Ovary (tissue), 9 donors: ENCODE results near the gene SPI1. TPM values are rescaled to one million over a fixed set of nuclear protein-coding genes. Genes with fewer than 3 reads are reported as not detected.
"Not testable (repeated sequence)": the region's sequence is repeated elsewhere in the genome, so short reads cannot be mapped to it uniquely, and the experiment has no call there.

Experiments used
- DNase-seq, 5 donors: peaks; one replicate each; pipeline ENCODE4 v3.0.0-alpha.2; 2019 to 2020
- H3K27ac ChIP-seq, 2 donors: fragments of 200-600 bp; one replicate each; pipeline versions ENCODE4 v1.5.1 to v1.8.0; 2019 to 2022
- H3K27me3 ChIP-seq: fragments of 200-600 bp; one replicate; pipeline ENCODE4 v1.8.0; 2022
- H3K36me3 ChIP-seq: fragments of 200-600 bp; sonication (generic); one replicate; pipeline ENCODE4 v1.5.1; 2019
- H3K4me1 ChIP-seq: one replicate; pipeline ENCODE4 v1.8.1; 2013; ENCODE audit warnings: mild to moderate bottlenecking, moderate library complexity; ENCODE audit not compliant: insufficient read depth
- H3K4me3 ChIP-seq: fragments of 200-600 bp; sonication (generic); one replicate; pipeline ENCODE4 v1.5.1; 2017
- H3K9me3 ChIP-seq, 2 donors: fragments of 200-600 bp in 1 of 2; sonication (generic) in 1 of 2; one replicate each; pipeline versions ENCODE4 v1.5.1 to v1.8.1; 2013 to 2019; ENCODE audit warnings: mild to moderate bottlenecking in 1 of 2, moderate library complexity in 1 of 2
- CTCF ChIP-seq, 3 donors: fragments of 450-650 bp in 2 of 3; fragments of 200-600 bp in 1 of 3; IDR thresholded peaks; one replicate each; pipeline versions ENCODE4 v1.5.1 to v1.8.0; 2016 to 2022; ENCODE audit warnings: antibody characterized with exemption in 3 of 3, mild to moderate bottlenecking in 1 of 3
- EP300 ChIP-seq: sonication (generic); formaldehyde crosslinking; IDR thresholded peaks from one replicate; pipeline ENCODE4 v1.6.1; 2017; ENCODE audit warnings: antibody characterized with exemption
- POLR2A ChIP-seq: fragments of 450-650 bp; IDR thresholded peaks from one replicate; pipeline ENCODE4 v1.6.1; 2017; ENCODE audit warnings: antibody characterized with exemption, mild to moderate bottlenecking, moderate library complexity
- WGBS, 3 donors: extraction: QIAGEN DNeasy Blood & Tissue Kit in 1 of 3; methylation state at CpG; one replicate each; pipeline versions ENCODE4 v1.1.5 to v1.1.7; 2013 to 2017; 5-methylcytosine and 5-hydroxymethylcytosine counted together
- intact Hi-C, 4 donors: fragments of 100-400 bp; cut with DNase I; formaldehyde crosslinking; loops; one replicate each; pipeline versions ENCODE4 v1.11.0 to v1.15.1; 2022 to 2023
- polyA plus RNA-seq, 2 donors: library from polyadenylated mRNA; stranded (reverse); fragments of 200-250 nt in 1 of 2; fragments of 350-450 nt in 1 of 2; fragmentation: Illumina TruSeq in 1 of 2; extraction: RNeasy Lipid Tissue Mini Kit (QIAGEN cat#74804) in 1 of 2; gene quantifications; one replicate each; pipeline ENCODE4 v1.2.3, GENCODE V29; 2013 to 2014
- total RNA-seq, 7 donors: library from RNA; depleted of rRNA in 2 of 7; stranded (reverse); fragments of >200 nt in 2 of 7; fragmentation: NEBNext Ultra II Directional in 3 of 7; extraction: Animal tissue kit (Norgen Biotek cat#: 25700) in 3 of 7; gene quantifications; one replicate each; pipeline versions ENCODE4 v1.1.0 to v1.2.4, GENCODE V29; 2016 to 2023
- donor health status: DM: no; HTN: no; CAD: no; lungs with moderate emphysema.
- donor health status: DM: no; HTN: no; CAD: no.
- donor health status: Bipolar disorder and iron deficiency.
- donor health status: DM: yes; HTN: yes; CAD: no.
- donor health status: DM: no; HTN: no; CAD: no.
- donor health status: DM: yes; HTN: yes; CAD: no.

The SPI1 gene
- total and polyA plus RNA-seq, 9 donors, result 3.9 to 21.5 (median 6.8) TPM

GRCh38 chr11:47338396-47339241 is 39.7 kb downstream of the SPI1 start:
- Histone ChIP-seq H3K9me3 (no peaks in the 10 kb centered on the region), H3K27ac (no peak overlapping the region), H3K4me1 (no peaks in the 10 kb centered on the region), H3K36me3 (no peaks in the 10 kb centered on the region), H3K27me3 (no peaks in the 10 kb centered on the region), H3K4me3 (no peak overlapping the region)
- intact Hi-C loops, result no loop called here
- DNase-seq, result no peak
- 69 to 77% (median 75%) methylated on average over 27 of the region's 27 CpGs for WGBS, 3 donors
- TF ChIP-seq POLR2A (no peak), EP300 (no peak), CTCF (IDR thresholded peaks at IDR 0.05) (no peak)

GRCh38 chr11:47337229-47337924 is 41.0 kb downstream of the SPI1 start:
- Histone ChIP-seq H3K36me3 (no peaks in the 10 kb centered on the region), H3K27me3 (no peaks in the 10 kb centered on the region), H3K4me3 (no peak overlapping the region), H3K9me3 (no peaks in the 10 kb centered on the region), H3K4me1 (no peaks in the 10 kb centered on the region), H3K27ac (no peak overlapping the region)
- WGBS, 3 donors, result 82 to 85% (median 85%) methylated on average over 34 of the region's 34 CpGs
- TF ChIP-seq POLR2A (no peak), EP300 (no peak), CTCF (IDR thresholded peaks at IDR 0.05) (no peak)
- DNase-seq, result no peak
- intact Hi-C loops, result no loop called here

GRCh38 chr11:47336595-47336994 is 41.8 kb downstream of the SPI1 start:
- TF ChIP-seq POLR2A (no peak), CTCF (IDR thresholded peaks at IDR 0.05) (no peak), EP300 (no peak)
- DNase-seq, result no peak
- Histone ChIP-seq H3K27ac (no peak overlapping the region), H3K36me3 (no peaks in the 10 kb centered on the region), H3K4me1 (no peaks in the 10 kb centered on the region), H3K27me3 (no peaks in the 10 kb centered on the region), H3K4me3 (no peak overlapping the region), H3K9me3 (no peaks in the 10 kb centered on the region)
- 81 to 91% (median 85%) methylated on average over 4 of the region's 4 CpGs for WGBS, 3 donors
- intact Hi-C loops, result no loop called here

- no peaks in the 10 kb centered on the region for H3K27me3 ChIP-seq
- DNase-seq, result no peak
- no peaks in the 10 kb centered on the region for H3K4me1 ChIP-seq
- H3K36me3 ChIP-seq, result no peaks in the 10 kb centered on the region
- intact Hi-C loops, result no loop called here
- H3K27ac ChIP-seq, result no peak overlapping the region
- H3K4me3 ChIP-seq, result no peak overlapping the region
- WGBS, 3 donors, result 52 to 64% (median 57%) methylated on average over 9 of the region's 9 CpGs
- no peak for TF ChIP-seq EP300
- TF ChIP-seq CTCF (IDR thresholded peaks at IDR 0.05), result no peak
- no peak for TF ChIP-seq POLR2A
- H3K9me3 ChIP-seq, result no peaks in the 10 kb centered on the region
Observed at GRCh38 chr11:47335733-47336132, 42.6 kb downstream of the SPI1 start.

GRCh38 chr11:47334699-47335411 is 43.5 kb downstream of the SPI1 start:
- H3K4me1 ChIP-seq, DNase-seq, H3K27ac ChIP-seq, H3K9me3 ChIP-seq, H3K36me3 ChIP-seq, H3K27me3 ChIP-seq, H3K4me3 ChIP-seq, intact Hi-C loops: not testable (repeated sequence)
- 91 to 94% (median 94%) methylated on average over 16 of the region's 16 CpGs for WGBS, 3 donors
